HCT116 (cell line): ENCODE measurements around the gene FGD5. TPM values are rescaled to one million over a fixed set of nuclear protein-coding genes. Genes with fewer than 3 reads are reported as not detected.

Source experiments
- ATAC-seq: fragments of 200-7000 bp; cut with Tn5 transposase; 2 replicates; pipeline ENCODE4 v1.9.1; 2020; ENCODE audit warnings: mild to moderate bottlenecking, moderate library complexity
- BruUV-seq: library from RNA; stranded (reverse); fragments of 400-500 nt; replicated peaks from 2 replicates; lab custom pipeline; 2021; lab: Mats Ljungman, UMichigan
- CTCF ChIA-PET: fragments of 300-600 bp; sonication (Branson Sonifier 250); formaldehyde crosslinking; loops from one replicate; lab custom pipeline; 2021; ENCODE audit warnings: antibody characterized with exemption; lab: Charles Lee
- POLR2A ChIA-PET: fragments of 300-600, 350-600 bp; sonication (Branson Sonifier 250); formaldehyde crosslinking; loops from one replicate; lab custom pipeline; 2021; ENCODE audit warnings: antibody characterized with exemption; lab: Charles Lee
- RAD21 ChIA-PET, 2 experiments: fragments of 300-600 bp; sonication (Branson Sonifier 250); formaldehyde crosslinking; loops; one replicate each; lab custom pipeline; 2023; ENCODE audit warnings: low total read pairs in 2 of 2; ENCODE audit not compliant: uncharacterized antibody in 2 of 2, unreplicated experiment in 2 of 2, low non-redundant PET in 1 of 2; lab: Charles Lee
- DNase-seq: peaks from one replicate; pipeline ENCODE4 v3.0.0-alpha.2; 2010; ENCODE audit warnings: low read depth, low spot score
- H2AFZ ChIP-seq: fragments of 200-600 bp; shearing (Covaris generic), sonication (generic); 2 replicates; pipeline ENCODE4 v1.6.1; 2017; ENCODE audit warnings: low read depth, mixed run types, mixed read lengths, antibody characterized with exemption, low read length; ENCODE audit not compliant: poor library complexity, severe bottlenecking
- H3K27ac ChIP-seq: 2 replicates; pipeline ENCODE4 v1.5.1; 2012; ENCODE audit warnings: low read depth, low read length
- H3K27me3 ChIP-seq: fragments of 200-600 bp; sonication (generic); 2 replicates; pipeline ENCODE4 v1.6.1; 2016; ENCODE audit warnings: mixed run types, low read length, mixed read lengths; ENCODE audit not compliant: insufficient read depth
- H3K36me3 ChIP-seq, 2 experiments: fragments of 200-500 bp in 1 of 2; fragments of 200-600 bp in 1 of 2; sonication (Bioruptor generic) in 1 of 2; sonication (generic) in 1 of 2; 2 replicates each; pipeline versions ENCODE4 v1.5.1 to v1.6.1; 2014 to 2016; ENCODE audit warnings: low read length in 2 of 2, inconsistent platforms in 1 of 2, mixed read lengths in 1 of 2, mixed run types in 1 of 2; ENCODE audit not compliant: insufficient read depth in 2 of 2, control insufficient read depth in 1 of 2
- H3K4me1 ChIP-seq, 2 experiments: fragments of 200-600 bp in 1 of 2; sonication (generic) in 1 of 2; 2 replicates each; pipeline versions ENCODE4 v1.5.1 to v1.6.1; 2012 to 2017; ENCODE audit warnings: low read length in 2 of 2, inconsistent platforms in 1 of 2, mild to moderate bottlenecking in 1 of 2, mixed read lengths in 1 of 2, mixed run types in 1 of 2, moderate library complexity in 1 of 2; ENCODE audit not compliant: insufficient read depth in 2 of 2, control insufficient read depth in 1 of 2
- H3K4me2 ChIP-seq: fragments of 200-600 bp; sonication (generic); 2 replicates; pipeline ENCODE4 v1.6.1; 2017; ENCODE audit warnings: mixed run types, low read length, mixed read lengths
- H3K4me3 ChIP-seq, 2 experiments: fragments of 200-600 bp in 1 of 2; sonication (generic) in 1 of 2; replicated peaks in 1 of 2; 2 replicates each; pipeline ENCODE4 v1.5.1; 2011 to 2016; ENCODE audit warnings: low read length in 2 of 2, control low read depth in 1 of 2, low read depth in 1 of 2, mild to moderate bottlenecking in 1 of 2, mixed read lengths in 1 of 2, mixed run types in 1 of 2
- H3K79me2 ChIP-seq: fragments of 200-600 bp; sonication (generic); 2 replicates; pipeline ENCODE4 v1.6.1; 2017; ENCODE audit warnings: mild to moderate bottlenecking, mixed run types, low read length, moderate library complexity, mixed read lengths; ENCODE audit not compliant: insufficient read depth
- H3K9ac ChIP-seq: fragments of 200-600 bp; sonication (generic); 2 replicates; pipeline ENCODE4 v1.6.1; 2016; ENCODE audit warnings: low read length, mixed read lengths
- H3K9me2 ChIP-seq: fragments of 200-600 bp; sonication (generic), shearing (Covaris generic); 2 replicates; pipeline ENCODE4 v1.6.1; 2017; ENCODE audit warnings: mixed run types, mild to moderate bottlenecking, moderate library complexity; ENCODE audit not compliant: insufficient read depth
- H3K9me3 ChIP-seq, 2 experiments: fragments of 200-500 bp in 1 of 2; fragments of 200-600 bp in 1 of 2; sonication (Bioruptor generic) in 1 of 2; sonication (generic) in 1 of 2; 2 replicates each; pipeline ENCODE4 v1.6.1; 2014 to 2017; ENCODE audit warnings: low read length in 2 of 2, mixed read lengths in 2 of 2, inconsistent platforms in 1 of 2, low read depth in 1 of 2, mild to moderate bottlenecking in 1 of 2, mixed run types in 1 of 2, moderate library complexity in 1 of 2; ENCODE audit not compliant: control insufficient read depth in 1 of 2, insufficient read depth in 1 of 2
- H4K20me1 ChIP-seq: fragments of 200-600 bp; sonication (generic), shearing (Covaris generic); 2 replicates; pipeline ENCODE4 v1.6.1; 2017; ENCODE audit warnings: mixed run types, mild to moderate bottlenecking, moderate library complexity; ENCODE audit not compliant: insufficient read depth
- ATF3 ChIP-seq: IDR thresholded peaks from 2 replicates; pipeline ENCODE4 v1.6.1; 2012
- CEBPB ChIP-seq: IDR thresholded peaks from 2 replicates; pipeline ENCODE4 v1.6.1; 2012; ENCODE audit warnings: low read depth
- CTCF ChIP-seq, 3 experiments: fragments of 200-600 bp in 1 of 3; sonication (generic) in 1 of 3; IDR thresholded peaks in 2 of 3; conservative IDR thresholded peaks in 1 of 3; 2 replicates each; pipeline ENCODE4 v1.5.1; 2012 to 2017; ENCODE audit warnings: low read depth in 2 of 3, low read length in 2 of 3, antibody characterized with exemption in 1 of 3, borderline replicate concordance in 1 of 3, control low read depth in 1 of 3, mild to moderate bottlenecking in 1 of 3, mixed read lengths in 1 of 3, mixed run types in 1 of 3, moderate library complexity in 1 of 3; ENCODE audit not compliant: insufficient read depth in 1 of 3
- EZH2 ChIP-seq: fragments of 200-600 bp; sonication (generic); IDR thresholded peaks from 2 replicates; pipeline ENCODE4 v1.6.1; 2017; ENCODE audit warnings: antibody characterized with exemption, mixed run types
- FOSL1 ChIP-seq: IDR thresholded peaks from 2 replicates; pipeline ENCODE4 v1.6.1; 2012; ENCODE audit warnings: low read depth
- JUND ChIP-seq: IDR thresholded peaks from 2 replicates; pipeline ENCODE4 v1.6.1; 2012
- MAX ChIP-seq: IDR thresholded peaks from 2 replicates; pipeline ENCODE4 v1.6.1; 2012
- RAD21 ChIP-seq: IDR thresholded peaks from 2 replicates; pipeline ENCODE4 v1.6.1; 2012; ENCODE audit warnings: low read depth, mild to moderate bottlenecking
- REST ChIP-seq: IDR thresholded peaks from 2 replicates; pipeline ENCODE4 v1.6.1; 2012; ENCODE audit warnings: low read depth
- ZNF274 ChIP-seq: fragments of 200-500 bp; sonication (Bioruptor generic); IDR thresholded peaks from 2 replicates; pipeline ENCODE4 v1.6.1; 2014; ENCODE audit warnings: mild to moderate bottlenecking, low read depth, low read length, inconsistent platforms
- intact Hi-C: fragments of 100-400 bp; cut with micrococcal nuclease; formaldehyde crosslinking; loops from 2 replicates; pipeline ENCODE4 v1.10.0; 2022
- total RNA-seq: library from RNA; stranded (reverse); gene quantifications from one replicate; pipeline ENCODE4 v1.2.1, GENCODE V29; 2021; ENCODE audit not compliant: unreplicated experiment

FGD5 gene
- total RNA-seq, 1 experiment from 2014 or later: 0.22 TPM

GRCh38 chr3:14915636-14916222 lies 97.0 kb downstream of the FGD5 start:
- Histone ChIP-seq H3K36me3 (no peaks in the 10 kb centered on the region), H3K27ac (no peak overlapping the region), H3K9me2 (no peaks in the 10 kb centered on the region), H3K9me3 (no peaks in the 10 kb centered on the region), H3K79me2 (no peaks in the 10 kb centered on the region), H2AFZ (no peak overlapping the region), H3K4me3 (no peak overlapping the region), H3K27me3 (no peaks in the 10 kb centered on the region), H3K4me2 (no peak overlapping the region), H3K4me1 (no peaks in the 10 kb centered on the region), H3K9ac (no peak overlapping the region), H4K20me1 (no peaks in the 10 kb centered on the region)
- ChIA-PET CTCF (no interaction called here), POLR2A (no interaction called here), RAD21 (no interaction called here)
- TF ChIP-seq ATF3 (no peak), FOSL1 (no peak), RAD21 (peak; percentile 69), EZH2 (no peak), REST (no peak), CEBPB (no peak), ZNF274 (no peak), MAX (no peak), JUND (no peak), CTCF (IDR thresholded peaks at IDR 0.05 in 2 of 3, conservative IDR thresholded peaks at IDR 0.05 in 1 of 3; ENCODE audit: borderline replicate concordance in 1 of 3, insufficient read depth in 1 of 3, low read depth in 2 of 3, low read length in 2 of 3) (peak; percentile 11 to 47 (median 27); a peak in 2 of 6 replicates)
- ATAC-seq (0 out of 2 replicates have a peak, but pooled peaks have one; percentile 51), DNase-seq (no peak)
- intact Hi-C loops: no loop called here
- no TSS peak for BruUV-seq
